IPS DF 4.7 (cell line): ENCODE measurements around the gene SNAPC2.
"Not testable (repeated sequence)": the region's sequence is repeated elsewhere in the genome, so short reads cannot be mapped to it uniquely, and the experiment has no call there.

Experiments used
- DNase-seq: peaks from one replicate; pipeline ENCODE4 v3.0.0-alpha.2; 2013; ENCODE audit warnings: low spot score; ENCODE audit errors: extremely low read depth

The SNAPC2 gene

GRCh38 chr19:7908742-7909461 lies 11.2 kb upstream of the SNAPC2 start:
- DNase-seq, result no peak

- DNase-seq, result no peak
Observed at GRCh38 chr19:7909471-7910067, 10.6 kb upstream of the SNAPC2 start.

- DNase-seq, result no peak
Observed at GRCh38 chr19:7910321-7911161, 9.6 kb upstream of the SNAPC2 start.

GRCh38 chr19:7911508-7912143 lies 8.5 kb upstream of the SNAPC2 start:
- DNase-seq, result no peak

- DNase-seq, result no peak
Observed at GRCh38 chr19:7912144-7912696, 7.9 kb upstream of the SNAPC2 start.

GRCh38 chr19:7912697-7913564 lies 7.2 kb upstream of the SNAPC2 start:
- DNase-seq, result no peak

GRCh38 chr19:7913652-7914051 lies 6.5 kb upstream of the SNAPC2 start:
- DNase-seq, result no peak

- DNase-seq, result no peak
Observed at GRCh38 chr19:7914099-7914498, 6.0 kb upstream of the SNAPC2 start.

GRCh38 chr19:7914598-7915045 lies 5.5 kb upstream of the SNAPC2 start, which contains the start of gene TGFBR3L:
TGFBR3L (plus strand) TSS chr19:7914830.
- DNase-seq, result no peak

- DNase-seq, result no peak
Observed at GRCh38 chr19:7915250-7916102, 4.7 kb upstream of the SNAPC2 start.

GRCh38 chr19:7916103-7916954 lies 3.8 kb upstream of the SNAPC2 start:
- no peak for DNase-seq

GRCh38 chr19:7916955-7917266 lies 3.2 kb upstream of the SNAPC2 start:
- no peak for DNase-seq

GRCh38 chr19:7917267-7918061 lies 2.7 kb upstream of the SNAPC2 start:
- no peak for DNase-seq

- not testable (repeated sequence) for DNase-seq
Observed at GRCh38 chr19:7918062-7918614, 2.0 kb upstream of the SNAPC2 start.

- DNase-seq, result no peak
Observed at GRCh38 chr19:7918615-7919421, 1.3 kb upstream of the SNAPC2 start.

GRCh38 chr19:7920519-7921301 lies 572 bp downstream of the SNAPC2 start:
- no peak for DNase-seq
